ENCODE data around the gene BLOC1S3.
A peak's percentile ranks its signal among the peaks of the same experiment; 100 is the strongest.

Gene BLOC1S3

GRCh38 chr19:45145270-45146189 lies 33.1 kb upstream of the BLOC1S3 start:
- no peak for DNase-seq

DNA sequence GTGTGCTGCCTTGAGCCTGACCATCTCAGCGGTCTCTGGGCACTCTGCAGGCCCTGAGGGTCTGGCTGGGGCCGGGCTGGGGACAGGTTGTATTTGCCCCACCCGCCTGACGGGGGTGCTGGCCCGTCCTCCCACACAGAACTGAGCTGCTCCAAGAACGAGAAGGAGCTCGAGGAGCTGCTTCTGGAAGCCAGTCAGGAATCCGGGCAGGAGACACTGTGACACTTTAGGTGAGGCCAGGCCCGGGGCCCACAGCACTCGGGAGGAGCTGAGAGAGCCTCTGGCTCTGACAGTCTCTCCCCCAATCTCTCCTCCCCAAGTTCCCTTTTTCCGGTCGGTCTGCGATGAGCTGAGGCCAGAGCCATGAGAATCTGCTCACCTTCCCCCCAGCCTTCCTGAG lies 32.3 kb upstream of the BLOC1S3 start:
- no peak for DNase-seq

DNA sequence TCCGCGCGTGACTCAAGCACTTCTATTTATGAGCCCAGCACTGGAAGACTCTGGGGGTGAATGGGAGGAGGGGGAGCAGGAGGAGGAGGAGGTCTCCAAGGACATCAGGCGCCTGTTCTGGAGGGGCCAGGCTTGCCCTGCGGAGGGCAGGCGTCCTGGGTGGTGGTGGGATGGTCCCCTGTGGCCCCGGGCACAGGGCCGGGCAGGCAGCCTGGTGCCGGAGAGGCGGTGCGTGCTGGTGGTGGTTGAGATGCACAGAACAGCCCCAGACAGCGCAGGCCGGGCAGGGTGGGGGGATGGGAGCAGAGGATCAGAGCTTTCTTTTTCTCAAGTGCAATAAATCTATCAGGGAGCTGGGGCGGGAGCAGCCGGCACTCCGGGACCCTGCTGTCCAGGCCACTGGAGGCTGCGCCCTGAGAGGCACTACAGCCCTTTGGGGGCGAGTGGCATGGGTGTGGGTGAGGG lies 31.8 kb upstream of the BLOC1S3 start:
- peak in 1 of 56 donors; percentile 14 for DNase-seq

DNA sequence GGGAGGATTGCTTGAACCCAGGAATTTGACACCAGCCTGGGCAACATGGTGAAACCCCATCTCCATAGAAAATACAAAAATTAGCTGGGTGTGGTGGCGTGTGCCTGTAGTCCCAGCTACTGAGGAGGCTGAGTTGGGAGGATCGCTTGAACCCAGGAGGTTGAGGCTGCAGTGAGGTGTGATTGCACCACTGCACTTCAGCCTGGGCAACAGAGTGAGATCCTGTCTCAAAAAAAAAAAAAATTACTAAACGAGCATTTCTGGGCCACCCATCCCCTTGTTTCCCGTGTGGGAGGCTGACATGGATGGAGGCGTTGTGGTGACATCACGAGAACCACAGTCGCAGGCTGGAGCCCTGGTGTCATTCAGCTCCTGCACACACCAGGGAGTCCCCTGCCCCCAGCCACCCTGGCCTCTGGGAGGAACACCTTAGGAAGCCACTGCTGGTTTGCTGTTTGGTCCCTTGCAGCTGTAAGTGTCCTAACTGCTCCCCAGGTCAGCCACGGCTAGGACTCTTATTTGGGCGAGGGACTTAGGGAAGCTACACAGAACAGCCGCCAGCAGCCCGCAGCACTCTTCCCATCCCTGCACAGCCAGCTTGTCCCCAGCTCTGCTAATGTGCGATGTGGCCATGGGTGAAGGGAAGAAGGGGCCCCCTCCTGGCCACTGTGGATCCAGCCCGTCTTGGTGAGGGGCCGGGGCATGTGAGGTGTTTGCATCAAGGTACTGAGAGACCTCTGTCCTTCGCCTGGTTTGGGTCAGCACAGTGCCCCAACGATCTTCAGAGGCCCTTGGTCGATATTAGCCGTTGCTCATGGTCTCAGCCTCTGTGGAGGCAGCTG lies 30.5 kb upstream of the BLOC1S3 start:
- DNase-seq, result no peak

DNA sequence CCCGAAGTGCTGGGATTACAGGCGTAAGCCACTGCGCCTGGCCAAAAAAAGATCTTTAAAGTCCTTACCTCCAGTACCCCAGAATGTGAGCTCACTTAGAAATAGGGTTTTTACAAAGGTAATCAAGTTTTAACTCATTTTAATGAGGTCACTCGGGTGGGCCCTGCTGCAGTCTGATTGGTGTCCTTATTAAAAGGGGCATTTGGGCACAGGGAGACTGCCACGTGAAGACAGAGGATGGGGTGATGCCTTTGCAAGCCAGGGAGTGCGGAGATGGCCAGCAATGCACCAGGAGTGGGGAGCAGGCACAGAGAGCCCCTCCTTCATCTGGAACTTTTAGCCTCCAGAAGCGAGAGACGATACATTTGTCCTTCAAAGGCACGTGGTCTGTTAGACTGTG lies 29.5 kb upstream of the BLOC1S3 start:
- no peak for DNase-seq

- no peak for DNase-seq
Measured at GRCh38 chr19:45150180-45150579, 28.4 kb upstream of the BLOC1S3 start.

DNA sequence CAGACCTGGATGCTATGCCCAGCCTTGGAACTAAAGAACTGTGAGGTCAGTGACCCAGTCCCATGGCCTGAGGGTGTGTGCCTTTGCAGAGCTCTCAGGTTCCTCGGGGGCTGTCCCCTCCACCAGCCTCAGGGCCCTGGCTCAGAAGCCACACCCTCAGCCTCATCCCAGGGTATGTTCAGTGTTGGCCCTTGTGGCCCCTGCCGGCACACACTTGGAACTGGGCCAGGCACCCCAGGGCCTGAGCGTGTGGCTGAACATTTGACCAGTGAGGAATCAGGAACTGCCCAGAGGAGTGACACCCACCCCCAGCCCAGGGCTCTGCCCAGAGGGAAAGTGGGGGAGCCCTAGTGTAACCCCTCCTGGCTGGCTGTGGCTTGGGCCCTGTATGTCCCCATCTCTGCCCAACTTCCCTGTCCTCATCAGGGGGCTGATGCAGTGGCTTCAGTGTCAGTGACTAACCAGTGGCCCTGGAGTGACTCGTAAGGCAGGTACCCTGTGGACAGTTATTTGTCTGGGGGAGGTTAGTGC lies 27.8 kb upstream of the BLOC1S3 start:
- no peak for DNase-seq

DNA sequence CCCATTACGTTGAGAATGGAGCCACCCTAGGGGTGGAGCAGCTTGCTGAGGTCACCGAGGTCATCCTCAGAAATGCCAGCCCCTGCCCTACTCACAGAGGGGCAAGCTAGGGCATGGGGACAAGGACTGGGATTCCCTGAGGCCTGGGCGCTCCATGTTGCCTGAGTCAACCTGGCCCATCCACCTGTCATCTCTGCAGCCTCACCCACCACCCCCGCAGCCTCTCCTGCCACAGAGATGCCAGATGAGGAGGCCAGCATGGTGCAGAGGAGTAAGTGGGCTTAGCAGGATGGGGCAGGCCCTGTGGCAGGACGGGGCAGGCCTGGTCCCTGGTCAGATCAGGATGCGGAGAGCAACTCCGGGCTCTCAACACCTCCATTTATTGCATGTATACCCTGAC lies 27.3 kb upstream of the BLOC1S3 start:
- DNase-seq, result no peak

GRCh38 chr19:45151821-45152503 lies 26.6 kb upstream of the BLOC1S3 start:
- DNase-seq, result no peak

GRCh38 chr19:45152504-45153338 lies 25.9 kb upstream of the BLOC1S3 start:
- peak in 18 of 56 donors; percentile 11 to 56 (median 34) for DNase-seq

DNA sequence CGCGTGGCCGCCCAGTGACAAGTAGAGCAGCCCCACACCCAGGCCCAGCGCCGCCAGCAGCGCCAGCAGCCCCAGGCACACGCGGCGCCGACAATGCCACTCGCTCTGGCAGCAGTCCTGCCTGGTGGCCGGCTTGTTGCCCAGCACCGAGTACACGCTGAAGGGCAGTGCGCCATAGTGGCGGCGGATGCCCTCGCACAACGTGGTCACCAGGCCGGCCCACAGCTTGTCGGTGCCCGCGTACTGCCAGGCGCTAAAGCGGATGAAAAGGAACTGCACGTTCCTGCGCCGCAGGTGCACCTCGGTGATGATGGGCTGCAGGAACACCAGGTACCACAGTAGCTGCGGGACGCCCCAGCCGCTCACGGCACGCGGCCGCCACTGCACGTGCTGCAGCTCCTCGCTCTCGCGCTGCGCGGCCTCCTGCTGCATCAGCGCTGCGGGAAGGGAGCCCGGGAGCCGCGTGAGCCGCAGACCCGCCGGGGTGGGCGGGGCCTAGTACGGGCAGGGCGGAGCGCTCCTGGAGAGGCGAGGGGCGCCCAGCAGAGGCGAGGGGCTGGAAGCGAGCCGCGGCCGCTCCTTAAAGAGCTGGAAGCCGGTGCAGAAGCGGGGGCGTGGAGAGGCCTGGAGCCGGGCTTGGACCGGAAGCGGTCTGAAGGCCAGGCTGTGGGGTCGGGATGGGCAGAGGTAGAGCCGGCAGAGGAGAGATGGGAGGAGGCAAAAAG lies 25.1 kb upstream of the BLOC1S3 start:
- DNase-seq, result peak in 37 of 56 donors; percentile 5 to 78 (median 48)

DNA sequence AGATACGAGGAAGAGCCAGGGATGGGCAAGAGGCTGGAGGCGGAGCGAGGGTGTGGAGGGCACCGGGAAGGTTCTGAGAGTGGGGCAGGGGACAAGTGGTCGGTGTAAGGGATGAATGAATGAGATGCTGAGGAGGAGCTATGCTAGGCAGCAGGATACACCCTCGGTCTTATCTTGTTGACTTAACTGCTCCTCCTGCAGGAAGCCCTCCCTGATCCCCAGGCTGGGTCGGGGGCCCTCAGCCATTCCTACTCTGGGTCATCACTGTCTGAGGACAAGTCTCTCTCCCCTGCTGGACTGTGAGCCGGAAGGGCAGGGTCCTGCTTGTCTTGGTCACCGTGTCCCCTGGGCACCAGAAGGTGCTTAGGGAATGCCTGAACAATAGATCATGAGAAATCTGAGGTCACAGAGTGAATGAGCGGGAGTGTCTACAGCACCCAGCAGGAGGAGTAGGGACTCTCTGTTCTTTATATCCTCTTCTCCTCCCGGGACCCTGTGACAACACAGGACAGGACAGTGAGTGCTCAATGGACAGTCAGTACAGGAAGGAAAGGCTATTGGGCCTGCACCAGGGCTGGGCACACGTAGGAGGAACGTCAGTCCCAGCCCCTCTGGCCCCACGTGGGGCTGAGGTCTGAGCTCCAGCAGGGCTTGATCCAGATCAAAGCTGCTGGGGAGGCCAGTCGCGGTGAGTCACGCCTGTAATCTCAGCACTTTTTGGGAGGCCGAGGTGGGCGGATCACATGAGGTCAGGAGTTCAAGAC lies 24.3 kb upstream of the BLOC1S3 start:
- no peak for DNase-seq

GRCh38 chr19:45156011-45156630 lies 22.5 kb upstream of the BLOC1S3 start:
- DNase-seq, result no peak

- no peak for DNase-seq
Measured at GRCh38 chr19:45156751-45157150, 21.8 kb upstream of the BLOC1S3 start.

GRCh38 chr19:45158503-45159209 lies 19.9 kb upstream of the BLOC1S3 start:
- DNase-seq, result no peak

DNA sequence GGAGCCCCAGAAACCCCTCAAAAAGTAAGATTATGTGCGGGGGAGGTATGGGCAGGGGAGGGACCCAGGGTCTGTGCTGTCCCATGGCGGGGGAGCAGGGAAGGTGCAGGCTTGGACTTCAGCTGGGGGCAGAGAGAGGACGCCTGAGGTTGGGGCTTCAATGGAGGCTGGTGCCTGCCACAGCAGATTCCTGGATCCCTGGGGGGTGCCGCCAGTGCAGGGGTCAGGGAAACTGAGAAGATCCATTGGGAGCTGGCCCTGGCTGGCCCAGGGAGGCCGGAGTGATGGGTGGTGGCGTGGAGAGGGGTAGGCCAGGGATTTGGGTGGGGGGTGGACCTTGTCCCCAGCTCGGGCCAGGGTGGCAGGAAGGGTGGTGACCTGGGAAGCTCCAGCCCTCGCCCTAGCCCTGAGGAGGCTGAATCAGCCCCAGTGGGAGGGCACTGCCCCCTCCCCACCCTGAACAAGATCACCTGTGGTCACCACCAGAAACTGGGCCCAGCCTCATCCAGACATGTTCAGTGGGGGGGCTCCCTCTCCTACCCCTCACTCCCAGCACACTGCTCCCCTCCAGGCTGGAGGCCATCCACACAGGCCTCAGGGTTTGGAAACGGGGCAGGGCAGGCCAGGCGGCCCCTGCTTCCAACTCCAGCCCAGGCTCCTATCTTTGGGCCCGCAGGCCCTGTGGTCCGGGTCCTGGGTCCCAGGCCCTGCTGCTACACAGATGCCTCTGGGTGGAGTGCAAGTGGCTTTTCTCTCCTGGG lies 19.2 kb upstream of the BLOC1S3 start:
- DNase-seq, result no peak

GRCh38 chr19:45159971-45160324 lies 18.6 kb upstream of the BLOC1S3 start:
- no peak for DNase-seq

Measured in amygdala (tissue), 56 donors.